ENCODE results near the gene CDNF. TPM values are rescaled to one million over a fixed set of nuclear protein-coding genes. Genes with fewer than 3 reads are reported as not detected.

Gene CDNF
- polyA plus RNA-seq, 1 of the 3 experiments (the other 2 are of a cell fraction) = 1.2 TPM

GRCh38 chr10:14775656-14776055 lies 62.2 kb downstream of the CDNF start:
- no peaks in the 10 kb centered on the region for H3K27me3 ChIP-seq (ENCODE audit: insufficient read depth)
- WGBS (ENCODE audit: low lambda C conversion rate) = 29% methylated on average over 3 of the region's 3 CpGs
- TF ChIP-seq USF1 (IDR thresholded peaks at IDR 0.05; ENCODE audit: borderline replicate concordance, low read depth) = no peak
- TF ChIP-seq MAX (IDR thresholded peaks at IDR 0.05; ENCODE audit: low read depth) = no peak
- no peaks in the 10 kb centered on the region for H4K20me1 ChIP-seq (ENCODE audit: insufficient read depth)
- no peak overlapping the region for H3K4me3 ChIP-seq (ENCODE audit: low read depth in 2 of 2, low read length in 1 of 2)
- H3K27ac ChIP-seq (ENCODE audit: low read depth in 2 of 2, low read length in 1 of 2) = no peak overlapping the region
- no peaks in the 10 kb centered on the region for H3K4me1 ChIP-seq (ENCODE audit: control insufficient read depth in 1 of 2, insufficient read depth in 2 of 2, low read depth in 1 of 2, low read length in 1 of 2)
- H2AFZ ChIP-seq (ENCODE audit: low read depth) = no peak overlapping the region
- H3K36me3 ChIP-seq (replicated peaks in 1 of 2; ENCODE audit: control insufficient read depth in 1 of 2, insufficient read depth in 2 of 2, low read length in 1 of 2) = no peaks in the 10 kb centered on the region
- ChIA-PET POLR2A (no interaction called here), CTCF (no interaction called here)
- H3F3A ChIP-seq (replicated peaks; ENCODE audit: insufficient read depth) = no peaks in the 10 kb centered on the region
- no peak overlapping the region for H3K4me2 ChIP-seq
- no peaks in the 10 kb centered on the region for H3K79me2 ChIP-seq (ENCODE audit: insufficient read depth)
- H3K9me3 ChIP-seq = no peaks in the 10 kb centered on the region
- no peak for DNase-seq
- no peaks in the 10 kb centered on the region for H3K9me2 ChIP-seq
- no peak overlapping the region for H3K9ac ChIP-seq

GRCh38 chr10:14774797-14775196 lies 63.0 kb downstream of the CDNF start, which contains the start of gene FAM107B:
FAM107B (minus strand) TSS chr10:14774897; CDS start chr10:14774663, 234 bp downstream.
- no peaks in the 10 kb centered on the region for H3K4me1 ChIP-seq (ENCODE audit: control insufficient read depth in 1 of 2, insufficient read depth in 2 of 2, low read depth in 1 of 2, low read length in 1 of 2)
- no peak within 1 kb of the TSS for H2AFZ ChIP-seq (ENCODE audit: low read depth)
- H3K4me2 ChIP-seq = no peak within 1 kb of the TSS
- no peaks in the 10 kb centered on the region for H3F3A ChIP-seq (replicated peaks; ENCODE audit: insufficient read depth)
- WGBS (ENCODE audit: low lambda C conversion rate) = 76% methylated on average over 8 of the region's 8 CpGs
- DNase-seq = no peak
- POLR2A ChIA-PET = no interaction called here
- no peaks in the 10 kb centered on the region for H3K79me2 ChIP-seq (ENCODE audit: insufficient read depth)
- H3K4me3 ChIP-seq (ENCODE audit: low read depth in 2 of 2, low read length in 1 of 2) = no peak within 1 kb of the TSS
- CTCF ChIA-PET = no interaction called here
- no peaks in the 10 kb centered on the region for H3K27me3 ChIP-seq (ENCODE audit: insufficient read depth)
- no peaks in the 10 kb centered on the region for H3K36me3 ChIP-seq (replicated peaks in 1 of 2; ENCODE audit: control insufficient read depth in 1 of 2, insufficient read depth in 2 of 2, low read length in 1 of 2)
- H3K27ac ChIP-seq (ENCODE audit: low read depth in 2 of 2, low read length in 1 of 2) = no peak within 1 kb of the TSS
- TF ChIP-seq JUND (IDR thresholded peaks at IDR 0.05) (no peak), RAD21 (IDR thresholded peaks at IDR 0.05; ENCODE audit: low read length) (no peak), REST (IDR thresholded peaks at IDR 0.05; ENCODE audit: low read depth, low read length) (no peak)
- no peaks in the 10 kb centered on the region for H4K20me1 ChIP-seq (ENCODE audit: insufficient read depth)
- no peaks in the 10 kb centered on the region for H3K9me2 ChIP-seq
- H3K9ac ChIP-seq = no peak within 1 kb of the TSS
- H3K9me3 ChIP-seq = no peaks in the 10 kb centered on the region

GRCh38 chr10:14774214-14774580 lies 63.6 kb downstream of the CDNF start:
- Histone ChIP-seq H3K27me3 (ENCODE audit: insufficient read depth) (no peaks in the 10 kb centered on the region), H4K20me1 (ENCODE audit: insufficient read depth) (no peaks in the 10 kb centered on the region), H3K4me3 (ENCODE audit: low read depth in 2 of 2, low read length in 1 of 2) (no peak overlapping the region), H3K27ac (ENCODE audit: low read depth in 2 of 2, low read length in 1 of 2) (no peak overlapping the region), H2AFZ (ENCODE audit: low read depth) (no peak overlapping the region), H3K9ac (no peak overlapping the region), H3K4me1 (ENCODE audit: control insufficient read depth in 1 of 2, insufficient read depth in 2 of 2, low read depth in 1 of 2, low read length in 1 of 2) (no peaks in the 10 kb centered on the region), H3K4me2 (no peak overlapping the region), H3K79me2 (ENCODE audit: insufficient read depth) (no peaks in the 10 kb centered on the region), H3K9me2 (no peaks in the 10 kb centered on the region), H3K36me3 (replicated peaks in 1 of 2; ENCODE audit: control insufficient read depth in 1 of 2, insufficient read depth in 2 of 2, low read length in 1 of 2) (no peaks in the 10 kb centered on the region), H3K9me3 (no peaks in the 10 kb centered on the region), H3F3A (replicated peaks; ENCODE audit: insufficient read depth) (no peaks in the 10 kb centered on the region)
- ChIA-PET CTCF (no interaction called here), POLR2A (no interaction called here)
- DNase-seq = no peak
- TF ChIP-seq POLR2AphosphoS5 (IDR thresholded peaks at IDR 0.05; ENCODE audit: low read depth, low read length) (no peak), CTCF (IDR thresholded peaks at IDR 0.05) (no peak), RXRA (IDR thresholded peaks at IDR 0.05; ENCODE audit: borderline replicate concordance, low read depth) (no peak), SMC3 (IDR thresholded peaks at IDR 0.05; ENCODE audit: low read depth, low read length) (no peak), YY1 (IDR thresholded peaks at IDR 0.05; ENCODE audit: low read depth) (no peak), FOSL2 (IDR thresholded peaks at IDR 0.05; ENCODE audit: borderline replicate concordance, low read depth) (no peak)
- WGBS (ENCODE audit: low lambda C conversion rate) = 83% methylated on average over 22 of the region's 22 CpGs
